MM.1S (cell line): ENCODE results near the gene SERPINE2.

Experiments used
- DNase-seq: peaks from one replicate; pipeline ENCODE4 v3.0.0-alpha.2; 2015
- H2AFZ ChIP-seq: fragments of 300-600 bp; sonication (generic); 2 replicates; pipeline ENCODE4 v1.6.0; 2016; ENCODE audit warnings: antibody characterized with exemption, low read length
- H3F3A ChIP-seq: fragments of 300-600 bp; sonication (generic); 2 replicates; pipeline ENCODE4 v1.6.1; 2016; ENCODE audit warnings: mild to moderate bottlenecking, antibody characterized with exemption, low read length, moderate library complexity, mixed read lengths; ENCODE audit not compliant: insufficient read depth
- H3K27ac ChIP-seq: fragments of 300-600 bp; sonication (generic); 2 replicates; pipeline ENCODE4 v1.5.1; 2016; ENCODE audit warnings: mild to moderate bottlenecking, low read length
- H3K27me3 ChIP-seq: fragments of 300-600 bp; sonication (generic); replicated peaks from 2 replicates; pipeline ENCODE4 v1.6.0; 2016; ENCODE audit warnings: low read length; ENCODE audit not compliant: insufficient read depth
- H3K36me3 ChIP-seq: fragments of 300-600 bp; sonication (generic); replicated peaks from 2 replicates; pipeline ENCODE4 v1.6.1; 2016; ENCODE audit warnings: mild to moderate bottlenecking, low read length, mixed read lengths; ENCODE audit not compliant: insufficient read depth
- H3K4me1 ChIP-seq: fragments of 300-600 bp; sonication (generic); 2 replicates; pipeline ENCODE4 v1.6.1; 2016; ENCODE audit warnings: low read length, mixed read lengths
- H3K4me2 ChIP-seq: fragments of 300-600 bp; sonication (generic); 2 replicates; pipeline ENCODE4 v1.6.0; 2016; ENCODE audit warnings: low read depth, low read length
- H3K4me3 ChIP-seq: fragments of 300-600 bp; sonication (generic); 2 replicates; pipeline ENCODE4 v1.5.1; 2016; ENCODE audit warnings: low read length, mixed read lengths
- H3K79me2 ChIP-seq: fragments of 300-600 bp; sonication (generic); 2 replicates; pipeline ENCODE4 v1.6.1; 2016; ENCODE audit warnings: mixed run types, low read length, mixed read lengths
- H3K9ac ChIP-seq: fragments of 300-600 bp; sonication (generic); 2 replicates; pipeline ENCODE4 v1.6.1; 2016; ENCODE audit warnings: low read length, mixed read lengths
- H3K9me2 ChIP-seq: fragments of 300-600 bp; sonication (generic); replicated peaks from 2 replicates; pipeline ENCODE4 v1.6.1; 2016; ENCODE audit warnings: mild to moderate bottlenecking, low read length, mixed read lengths; ENCODE audit not compliant: insufficient read depth
- H3K9me3 ChIP-seq: fragments of 300-600 bp; sonication (generic); replicated peaks from 2 replicates; pipeline ENCODE4 v1.6.1; 2016; ENCODE audit warnings: mild to moderate bottlenecking, low read length, mixed read lengths; ENCODE audit not compliant: insufficient read depth
- H4K20me1 ChIP-seq: fragments of 300-600 bp; sonication (generic); 2 replicates; pipeline ENCODE4 v1.6.1; 2016; ENCODE audit warnings: mild to moderate bottlenecking, low read length, moderate library complexity, mixed read lengths; ENCODE audit not compliant: insufficient read depth
- EZH2 ChIP-seq: fragments of 300-600 bp; sonication (generic); optimal IDR thresholded peaks from 2 replicates; pipeline ENCODE3; 2017; ENCODE audit warnings: low read depth, mild to moderate bottlenecking, antibody characterized with exemption, low read length, mixed read lengths
- EZH2phosphoT487 ChIP-seq: fragments of 300-600 bp; sonication (generic); IDR thresholded peaks from 2 replicates; pipeline ENCODE4 v1.6.1; 2018; ENCODE audit warnings: antibody characterized with exemption, low read length
- TF ChIP-seq, protein P1 (sequence below): fragments of 300-600 bp; sonication (generic); IDR thresholded peaks from 2 replicates; pipeline ENCODE4 v1.5.1; 2016; ENCODE audit warnings: antibody characterized with exemption, low read length, mixed read lengths

SERPINE2 gene

GRCh38 chr2:223991611-223992010, 47.5 kb downstream of the SERPINE2 start:
- H3K4me3 ChIP-seq = no peak overlapping the region
- H3K27me3 ChIP-seq = no peaks in the 10 kb centered on the region
- no peaks in the 10 kb centered on the region for H3F3A ChIP-seq
- H3K9me2 ChIP-seq = no peaks in the 10 kb centered on the region
- H3K9me3 ChIP-seq = no peaks in the 10 kb centered on the region
- no peak overlapping the region for H2AFZ ChIP-seq
- H3K27ac ChIP-seq = no peak overlapping the region
- H3K9ac ChIP-seq = no peak overlapping the region
- DNase-seq = no peak
- H3K36me3 ChIP-seq = no peaks in the 10 kb centered on the region
- no peaks in the 10 kb centered on the region for H4K20me1 ChIP-seq
- no peak for TF ChIP-seq EZH2
- TF ChIP-seq, protein P1, sequence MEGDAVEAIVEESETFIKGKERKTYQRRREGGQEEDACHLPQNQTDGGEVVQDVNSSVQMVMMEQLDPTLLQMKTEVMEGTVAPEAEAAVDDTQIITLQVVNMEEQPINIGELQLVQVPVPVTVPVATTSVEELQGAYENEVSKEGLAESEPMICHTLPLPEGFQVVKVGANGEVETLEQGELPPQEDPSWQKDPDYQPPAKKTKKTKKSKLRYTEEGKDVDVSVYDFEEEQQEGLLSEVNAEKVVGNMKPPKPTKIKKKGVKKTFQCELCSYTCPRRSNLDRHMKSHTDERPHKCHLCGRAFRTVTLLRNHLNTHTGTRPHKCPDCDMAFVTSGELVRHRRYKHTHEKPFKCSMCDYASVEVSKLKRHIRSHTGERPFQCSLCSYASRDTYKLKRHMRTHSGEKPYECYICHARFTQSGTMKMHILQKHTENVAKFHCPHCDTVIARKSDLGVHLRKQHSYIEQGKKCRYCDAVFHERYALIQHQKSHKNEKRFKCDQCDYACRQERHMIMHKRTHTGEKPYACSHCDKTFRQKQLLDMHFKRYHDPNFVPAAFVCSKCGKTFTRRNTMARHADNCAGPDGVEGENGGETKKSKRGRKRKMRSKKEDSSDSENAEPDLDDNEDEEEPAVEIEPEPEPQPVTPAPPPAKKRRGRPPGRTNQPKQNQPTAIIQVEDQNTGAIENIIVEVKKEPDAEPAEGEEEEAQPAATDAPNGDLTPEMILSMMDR = no peak
- no peak for TF ChIP-seq EZH2phosphoT487
- no peaks in the 10 kb centered on the region for H3K4me1 ChIP-seq
- no peak overlapping the region for H3K4me2 ChIP-seq
- no peaks in the 10 kb centered on the region for H3K79me2 ChIP-seq

DNA sequence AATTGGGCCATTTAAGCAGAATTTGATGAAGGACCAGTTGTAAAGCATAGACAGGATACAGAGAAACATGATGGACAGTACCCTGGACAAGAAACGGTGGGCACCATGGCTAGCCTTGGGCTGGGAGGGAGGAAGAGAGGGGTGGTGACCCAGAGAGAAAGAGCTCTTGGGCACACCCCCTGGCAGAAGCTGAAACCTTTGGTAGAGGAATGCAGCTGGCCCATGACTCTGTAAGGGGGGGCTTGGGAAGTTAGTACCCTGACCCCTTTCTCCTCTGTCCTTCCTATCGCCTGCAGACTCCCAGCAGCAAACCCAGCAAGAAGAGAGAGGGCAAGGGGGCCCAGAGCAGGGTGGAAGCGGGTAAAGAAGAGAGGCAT, 49.2 kb downstream of the SERPINE2 start:
- Histone ChIP-seq H3K27ac (no peak overlapping the region), H3F3A (no peaks in the 10 kb centered on the region), H3K9me3 (no peaks in the 10 kb centered on the region), H3K27me3 (no peaks in the 10 kb centered on the region), H4K20me1 (no peaks in the 10 kb centered on the region), H3K4me2 (no peak overlapping the region), H3K4me3 (no peak overlapping the region), H2AFZ (no peak overlapping the region), H3K9ac (no peak overlapping the region), H3K4me1 (no peaks in the 10 kb centered on the region), H3K9me2 (no peaks in the 10 kb centered on the region), H3K79me2 (no peaks in the 10 kb centered on the region), H3K36me3 (no peaks in the 10 kb centered on the region)
- TF ChIP-seq EZH2phosphoT487 (no peak), EZH2 (no peak)
- TF ChIP-seq, protein P1 = no peak
- no peak for DNase-seq

DNA sequence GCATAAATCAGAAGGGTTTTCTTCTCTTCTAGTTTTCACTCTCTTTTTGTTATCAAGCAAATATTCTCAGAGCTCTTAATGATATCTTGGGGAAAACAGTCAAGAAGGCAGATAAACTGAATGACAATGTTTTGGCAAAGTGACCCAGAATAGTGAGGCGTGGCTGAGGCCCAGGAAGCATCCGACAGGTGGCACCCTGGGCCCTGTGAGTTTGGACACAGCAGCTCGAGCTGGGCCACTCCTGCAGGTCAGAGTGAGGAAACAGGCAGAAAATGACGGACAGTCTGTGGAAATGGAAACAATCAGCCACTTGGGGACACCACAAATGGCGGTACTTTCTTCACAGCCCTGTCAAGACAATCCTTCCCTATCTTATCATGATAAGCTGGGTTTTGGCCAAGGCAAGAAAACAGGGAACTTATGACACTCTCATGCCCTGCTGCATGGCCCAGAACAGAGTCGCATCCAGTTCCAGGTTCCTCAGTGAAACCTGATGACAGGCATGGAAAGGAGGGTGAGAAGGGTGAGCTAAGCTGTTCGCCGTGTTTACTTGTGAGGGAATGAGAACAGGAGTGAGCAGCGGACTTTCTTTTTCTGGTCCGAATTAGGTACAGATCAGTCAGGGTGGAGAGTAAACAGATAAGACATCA, 49.8 kb downstream of the SERPINE2 start:
- Histone ChIP-seq H3K4me2 (no peak overlapping the region), H3K27ac (no peak overlapping the region), H3K79me2 (no peaks in the 10 kb centered on the region), H3K4me3 (no peak overlapping the region), H2AFZ (no peak overlapping the region), H4K20me1 (no peaks in the 10 kb centered on the region), H3K4me1 (no peaks in the 10 kb centered on the region), H3K9me3 (no peaks in the 10 kb centered on the region), H3K36me3 (no peaks in the 10 kb centered on the region), H3K9me2 (no peaks in the 10 kb centered on the region), H3F3A (no peaks in the 10 kb centered on the region), H3K27me3 (no peaks in the 10 kb centered on the region), H3K9ac (no peak overlapping the region)
- TF ChIP-seq, protein P1 = no peak
- DNase-seq = no peak
